HepG2 (cell line): Measurements from ENCODE around the gene ADAM15. TPM values are rescaled to one million over a fixed set of nuclear protein-coding genes. Genes with fewer than 3 reads are reported as not detected.

Experiments used
- FOXP1 ChIP-seq, 2 experiments: fragments of 450-650 bp in 1 of 2; IDR thresholded peaks; 2 replicates each; pipeline ENCODE4 v1.6.1; 2017 to 2018; ENCODE audit warnings: antibody characterized with exemption in 1 of 2
- HES4 ChIP-seq: sonication (generic); formaldehyde crosslinking; IDR thresholded peaks from 2 replicates; pipeline ENCODE4 v1.9.0; 2021; ENCODE audit warnings: mild to moderate bottlenecking, missing genetic modification reagents, borderline replicate concordance
- MED13 ChIP-seq: sonication (generic); formaldehyde crosslinking; IDR thresholded peaks from 2 replicates; pipeline ENCODE4 v1.5.0; 2020; ENCODE audit warnings: missing genetic modification reagents
- PTBP1 ChIP-seq: fragments of 200-400 bp; formaldehyde crosslinking; IDR thresholded peaks from 2 replicates; pipeline ENCODE4 v1.6.1; 2018; ENCODE audit warnings: low read length, low read depth; ENCODE audit not compliant: poor library complexity, severe bottlenecking
- RELA ChIP-seq: sonication (generic); formaldehyde crosslinking; IDR thresholded peaks from 2 replicates; pipeline ENCODE4 v1.4.0; 2020; ENCODE audit warnings: missing genetic modification reagents
- RNF2 ChIP-seq: fragments of 450-650 bp; conservative IDR thresholded peaks from 2 replicates; pipeline ENCODE4 v1.6.1; 2016; ENCODE audit warnings: low read depth
- SRSF9 ChIP-seq: fragments of 200-400 bp; formaldehyde crosslinking; IDR thresholded peaks from 2 replicates; pipeline ENCODE4 v1.6.1; 2018; ENCODE audit warnings: borderline replicate concordance, mild to moderate bottlenecking, low read depth, low read length; ENCODE audit not compliant: insufficient read depth, poor library complexity, severe bottlenecking
- THAP7 ChIP-seq: sonication (generic); formaldehyde crosslinking; IDR thresholded peaks from 2 replicates; pipeline ENCODE4 v1.8.1; 2023; ENCODE audit warnings: mild to moderate bottlenecking, missing genetic modification reagents
- TP53 ChIP-seq: sonication (generic); formaldehyde crosslinking; conservative IDR thresholded peaks from 2 replicates; pipeline ENCODE4 v1.4.0; 2020; ENCODE audit warnings: missing genetic modification reagents
- TSC22D2 ChIP-seq: sonication (generic); formaldehyde crosslinking; IDR thresholded peaks from 2 replicates; pipeline ENCODE4 v1.5.1; 2020; ENCODE audit warnings: missing genetic modification reagents, mild to moderate bottlenecking, borderline replicate concordance
- ZBTB42 ChIP-seq: sonication (generic); formaldehyde crosslinking; IDR thresholded peaks from 2 replicates; pipeline ENCODE4 v1.5.0; 2020; ENCODE audit warnings: mild to moderate bottlenecking, missing genetic modification reagents
- ZFAT ChIP-seq: sonication (generic); formaldehyde crosslinking; conservative IDR thresholded peaks from 2 replicates; pipeline ENCODE4 v1.8.1; 2023; ENCODE audit warnings: missing genetic modification reagents, inconsistent platforms
- ZNF256 ChIP-seq: sonication (generic); formaldehyde crosslinking; conservative IDR thresholded peaks from 2 replicates; pipeline ENCODE4 v1.4.0; 2020; ENCODE audit warnings: missing genetic modification reagents
- ZNF362 ChIP-seq: sonication (generic); formaldehyde crosslinking; IDR thresholded peaks from 2 replicates; pipeline ENCODE4 v1.4.0; 2020; ENCODE audit warnings: missing genetic modification reagents, mild to moderate bottlenecking, borderline replicate concordance
- ZNF446 ChIP-seq: sonication (generic); formaldehyde crosslinking; IDR thresholded peaks from 2 replicates; pipeline ENCODE4 v1.5.0; 2020; ENCODE audit warnings: mild to moderate bottlenecking, missing genetic modification reagents
- polyA plus RNA-seq, 8 experiments: library from polyadenylated mRNA; depleted of rRNA in 3 of 8; stranded (reverse) in 7 of 8; unstranded in 1 of 8; fragments of >200 nt; fragmentation: Illumina TruSeq in 4 of 8; extraction: Trizol in 4 of 8; gene quantifications; 2 replicates each; pipeline versions ENCODE4 v1.2.1 to v1.2.3, GENCODE V29; 2011 to 2016; ENCODE audit warnings: low read depth in 4 of 8, missing spikeins in 1 of 8, mixed read lengths in 1 of 8; ENCODE audit not compliant: insufficient read depth in 1 of 8
- total RNA-seq, 5 experiments: library from RNA; depleted of rRNA; stranded (reverse); fragments of >200 nt; fragmentation: Illumina TruSeq; extraction: Trizol; gene quantifications; 2 replicates each; pipeline ENCODE4 v1.2.3, GENCODE V29; 2016; ENCODE audit warnings: low read depth in 1 of 5
- TF ChIP-seq, protein P1 (sequence below): sonication (generic); formaldehyde crosslinking; IDR thresholded peaks from 2 replicates; pipeline ENCODE4; 2020; ENCODE audit warnings: missing genetic modification reagents, mild to moderate bottlenecking, borderline replicate concordance
- TF ChIP-seq, protein P2 (sequence below): sonication (generic); formaldehyde crosslinking; IDR thresholded peaks from 2 replicates; pipeline ENCODE4 v1.5.0; 2020; ENCODE audit warnings: mild to moderate bottlenecking, missing genetic modification reagents
- TF ChIP-seq, protein P3 (sequence below): sonication (generic); formaldehyde crosslinking; conservative IDR thresholded peaks from 2 replicates; pipeline ENCODE4 v1.4.0; 2020; ENCODE audit warnings: missing genetic modification reagents

Gene ADAM15
- total and polyA plus RNA-seq, 2 of the 13 experiments (the other 11 are each of a cell fraction or from before 2014, with no cell fraction given) = 17.9 to 25.6 TPM

- 0 out of 2 replicates have a peak, but pooled peaks have one; percentile 36 for TF ChIP-seq RNF2
- TF ChIP-seq FOXP1 (IDR thresholded peaks at IDR 0.05) = no peak
- TF ChIP-seq FOXP1 (CRISPR knock-in tag; IDR thresholded peaks at IDR 0.05) = no peak
- no peak for TF ChIP-seq TP53 (CRISPR knock-in tag)
- TF ChIP-seq TSC22D2 (CRISPR knock-in tag) = no peak
- TF ChIP-seq, protein P1, sequence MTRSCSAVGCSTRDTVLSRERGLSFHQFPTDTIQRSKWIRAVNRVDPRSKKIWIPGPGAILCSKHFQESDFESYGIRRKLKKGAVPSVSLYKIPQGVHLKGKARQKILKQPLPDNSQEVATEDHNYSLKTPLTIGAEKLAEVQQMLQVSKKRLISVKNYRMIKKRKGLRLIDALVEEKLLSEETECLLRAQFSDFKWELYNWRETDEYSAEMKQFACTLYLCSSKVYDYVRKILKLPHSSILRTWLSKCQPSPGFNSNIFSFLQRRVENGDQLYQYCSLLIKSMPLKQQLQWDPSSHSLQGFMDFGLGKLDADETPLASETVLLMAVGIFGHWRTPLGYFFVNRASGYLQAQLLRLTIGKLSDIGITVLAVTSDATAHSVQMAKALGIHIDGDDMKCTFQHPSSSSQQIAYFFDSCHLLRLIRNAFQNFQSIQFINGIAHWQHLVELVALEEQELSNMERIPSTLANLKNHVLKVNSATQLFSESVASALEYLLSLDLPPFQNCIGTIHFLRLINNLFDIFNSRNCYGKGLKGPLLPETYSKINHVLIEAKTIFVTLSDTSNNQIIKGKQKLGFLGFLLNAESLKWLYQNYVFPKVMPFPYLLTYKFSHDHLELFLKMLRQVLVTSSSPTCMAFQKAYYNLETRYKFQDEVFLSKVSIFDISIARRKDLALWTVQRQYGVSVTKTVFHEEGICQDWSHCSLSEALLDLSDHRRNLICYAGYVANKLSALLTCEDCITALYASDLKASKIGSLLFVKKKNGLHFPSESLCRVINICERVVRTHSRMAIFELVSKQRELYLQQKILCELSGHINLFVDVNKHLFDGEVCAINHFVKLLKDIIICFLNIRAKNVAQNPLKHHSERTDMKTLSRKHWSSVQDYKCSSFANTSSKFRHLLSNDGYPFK (CRISPR knock-in tag) = no peak
- TF ChIP-seq ZNF446 (CRISPR knock-in tag) = no peak
- no peak for TF ChIP-seq ZNF362
- no peak for TF ChIP-seq MED13
- TF ChIP-seq, protein P2, sequence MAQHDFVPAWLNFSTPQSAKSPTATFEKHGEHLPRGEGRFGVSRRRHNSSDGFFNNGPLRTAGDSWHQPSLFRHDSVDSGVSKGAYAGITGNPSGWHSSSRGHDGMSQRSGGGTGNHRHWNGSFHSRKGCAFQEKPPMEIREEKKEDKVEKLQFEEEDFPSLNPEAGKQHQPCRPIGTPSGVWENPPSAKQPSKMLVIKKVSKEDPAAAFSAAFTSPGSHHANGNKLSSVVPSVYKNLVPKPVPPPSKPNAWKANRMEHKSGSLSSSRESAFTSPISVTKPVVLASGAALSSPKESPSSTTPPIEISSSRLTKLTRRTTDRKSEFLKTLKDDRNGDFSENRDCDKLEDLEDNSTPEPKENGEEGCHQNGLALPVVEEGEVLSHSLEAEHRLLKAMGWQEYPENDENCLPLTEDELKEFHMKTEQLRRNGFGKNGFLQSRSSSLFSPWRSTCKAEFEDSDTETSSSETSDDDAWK = no peak
- no peak for TF ChIP-seq ZBTB42
- TF ChIP-seq ZNF256 = no peak
- no peak for TF ChIP-seq SRSF9
- no peak for TF ChIP-seq PTBP1
- no peak for TF ChIP-seq ZFAT (CRISPR knock-in tag)
- no peak for TF ChIP-seq THAP7 (CRISPR knock-in tag)
- no peak for TF ChIP-seq RELA (CRISPR knock-in tag)
- TF ChIP-seq, protein P3, sequence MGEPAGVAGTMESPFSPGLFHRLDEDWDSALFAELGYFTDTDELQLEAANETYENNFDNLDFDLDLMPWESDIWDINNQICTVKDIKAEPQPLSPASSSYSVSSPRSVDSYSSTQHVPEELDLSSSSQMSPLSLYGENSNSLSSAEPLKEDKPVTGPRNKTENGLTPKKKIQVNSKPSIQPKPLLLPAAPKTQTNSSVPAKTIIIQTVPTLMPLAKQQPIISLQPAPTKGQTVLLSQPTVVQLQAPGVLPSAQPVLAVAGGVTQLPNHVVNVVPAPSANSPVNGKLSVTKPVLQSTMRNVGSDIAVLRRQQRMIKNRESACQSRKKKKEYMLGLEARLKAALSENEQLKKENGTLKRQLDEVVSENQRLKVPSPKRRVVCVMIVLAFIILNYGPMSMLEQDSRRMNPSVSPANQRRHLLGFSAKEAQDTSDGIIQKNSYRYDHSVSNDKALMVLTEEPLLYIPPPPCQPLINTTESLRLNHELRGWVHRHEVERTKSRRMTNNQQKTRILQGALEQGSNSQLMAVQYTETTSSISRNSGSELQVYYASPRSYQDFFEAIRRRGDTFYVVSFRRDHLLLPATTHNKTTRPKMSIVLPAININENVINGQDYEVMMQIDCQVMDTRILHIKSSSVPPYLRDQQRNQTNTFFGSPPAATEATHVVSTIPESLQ (CRISPR knock-in tag) = no peak
- TF ChIP-seq HES4 = no peak
These were observed 19.8 kb downstream of the ADAM15 start (continued) for GRCh38 chr1:155070721-155071569.
